Measurements from ENCODE around the gene OR10H5. TPM values are rescaled to one million over a fixed set of nuclear protein-coding genes. Genes with fewer than 3 reads are reported as not detected.
"Not testable (repeated sequence)": the region's sequence is repeated elsewhere in the genome, so short reads cannot be mapped to it uniquely, and the experiment has no call there.

Gene OR10H5, protein sequence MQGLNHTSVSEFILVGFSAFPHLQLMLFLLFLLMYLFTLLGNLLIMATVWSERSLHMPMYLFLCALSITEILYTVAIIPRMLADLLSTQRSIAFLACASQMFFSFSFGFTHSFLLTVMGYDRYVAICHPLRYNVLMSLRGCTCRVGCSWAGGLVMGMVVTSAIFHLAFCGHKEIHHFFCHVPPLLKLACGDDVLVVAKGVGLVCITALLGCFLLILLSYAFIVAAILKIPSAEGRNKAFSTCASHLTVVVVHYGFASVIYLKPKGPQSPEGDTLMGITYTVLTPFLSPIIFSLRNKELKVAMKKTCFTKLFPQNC
- polyA plus RNA-seq (2012; ENCODE audit: missing spikeins), result not detected

DNA sequence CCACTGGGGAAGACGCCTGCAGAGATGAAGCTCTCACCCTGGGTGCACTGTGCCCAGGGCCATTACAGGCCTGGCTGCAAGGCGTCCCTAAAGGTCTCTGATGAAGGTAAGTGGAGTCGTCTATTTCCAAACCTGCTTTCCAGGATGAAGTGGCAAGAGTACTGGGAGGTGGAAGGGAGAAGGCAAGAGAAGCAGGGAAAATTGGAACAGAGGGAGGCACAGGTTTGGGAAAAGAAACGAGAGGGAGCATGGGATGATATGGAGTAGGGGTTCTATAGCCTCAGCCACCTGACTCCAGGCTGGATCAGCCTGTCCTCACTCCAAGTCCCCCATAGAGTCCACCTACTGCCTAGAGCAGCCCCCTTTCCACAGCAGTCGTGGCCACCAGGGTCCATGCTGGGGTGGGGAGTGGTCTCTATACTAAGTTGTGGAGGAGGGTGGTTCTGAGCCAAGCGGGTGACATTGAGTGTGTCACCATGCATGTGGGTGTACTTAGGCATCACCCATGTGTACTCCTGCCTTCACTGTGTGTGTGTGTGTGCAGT lies at the start of gene OR10H5:
Gene OR10H5, plus strand, starts transcription at position 51 of the 545 bp plus-strand sequence. CDS start 6,388 bp downstream, outside the sequence.
- DNase-seq (ENCODE audit: insufficient read length), result no peak
- TF ChIP-seq POLR2A (IDR thresholded peaks at IDR 0.05; ENCODE audit: low read depth, low read length) (no peak), POLR2AphosphoS5 (IDR thresholded peaks at IDR 0.05; ENCODE audit: low read depth, low read length) (no peak), TAF1 (IDR thresholded peaks at IDR 0.05; ENCODE audit: borderline replicate concordance, low read depth, low read length) (no peak)
- no peak for FAIRE-seq

DNA sequence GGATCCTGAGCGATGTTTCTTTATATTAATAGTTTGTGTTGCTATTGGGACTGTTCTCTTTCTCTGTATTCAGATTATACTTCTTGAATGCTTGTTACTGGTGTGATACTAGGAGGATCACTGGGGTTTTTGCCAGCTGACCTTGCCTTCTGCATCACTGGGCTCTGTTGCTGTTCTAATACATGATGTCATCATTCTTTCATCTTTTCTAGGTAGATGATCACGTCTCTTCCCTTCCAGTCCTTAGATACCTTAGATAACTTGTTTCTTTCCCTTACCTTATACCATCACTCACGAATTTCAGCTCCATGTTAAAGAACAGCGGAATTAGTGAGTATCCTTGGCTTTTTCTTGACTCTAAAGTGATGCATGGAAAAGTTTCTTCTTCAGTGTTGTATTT lies 49.7 kb upstream of the OR10H5 start, which contains the start of gene OR10H3:
Gene OR10H3, plus strand, starts transcription at position 264 of the 400 bp plus-strand sequence. CDS start 3,408 bp downstream, outside the sequence.
- no peak for TF ChIP-seq POLR2A (IDR thresholded peaks at IDR 0.05; ENCODE audit: low read depth, low read length)
- TF ChIP-seq POLR2AphosphoS5 (IDR thresholded peaks at IDR 0.05; ENCODE audit: low read depth, low read length), result no peak
- no peak for TF ChIP-seq TAF1 (IDR thresholded peaks at IDR 0.05; ENCODE audit: borderline replicate concordance, low read depth, low read length)
- DNase-seq (ENCODE audit: insufficient read length), result no peak
- no peak for FAIRE-seq

DNA sequence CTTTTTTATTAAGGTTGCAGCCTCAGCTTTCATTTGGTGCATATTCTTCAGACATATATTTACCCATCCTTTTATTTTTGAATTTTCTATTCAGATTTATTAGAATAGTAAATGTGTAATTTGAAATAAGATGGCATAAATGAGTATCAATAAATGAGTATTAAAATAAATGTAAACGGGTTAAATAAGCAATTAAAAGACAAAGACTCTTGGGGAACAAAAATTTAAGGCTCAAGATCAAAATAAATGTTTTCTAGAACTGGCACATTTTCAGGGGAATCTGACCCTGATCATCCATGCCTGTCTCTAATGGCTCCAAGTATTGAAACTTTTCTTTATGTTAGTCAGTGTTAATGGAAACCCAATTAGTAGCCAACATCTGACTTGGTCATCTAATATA lies 46.7 kb upstream of the OR10H5 start:
- TF ChIP-seq TAF1 (IDR thresholded peaks at IDR 0.05; ENCODE audit: borderline replicate concordance, low read depth, low read length), result no peak
- TF ChIP-seq POLR2AphosphoS5 (IDR thresholded peaks at IDR 0.05; ENCODE audit: low read depth, low read length), result no peak
- TF ChIP-seq POLR2A (IDR thresholded peaks at IDR 0.05; ENCODE audit: low read depth, low read length), result no peak
- DNase-seq (ENCODE audit: insufficient read length) (no peak), FAIRE-seq (no peak)

DNA sequence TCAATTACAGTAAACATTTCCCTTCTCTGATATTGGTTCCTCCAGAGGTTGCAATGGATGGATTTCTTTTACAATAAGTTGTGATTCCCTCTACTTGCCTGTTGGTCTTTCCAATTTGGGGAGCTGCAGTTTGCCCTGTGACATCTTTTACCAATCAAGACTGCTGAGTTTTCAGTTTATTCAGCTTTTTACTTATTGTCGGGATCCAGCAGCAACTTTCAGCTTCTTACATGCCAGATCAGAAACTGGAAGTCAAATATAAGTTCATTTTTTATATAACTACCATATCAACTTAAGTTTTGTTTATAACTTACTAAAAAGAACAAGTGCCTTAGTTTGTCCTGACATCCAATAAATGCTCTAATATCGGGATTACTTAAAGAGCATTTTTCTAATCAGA lies 39.2 kb upstream of the OR10H5 start:
- no peak for TF ChIP-seq POLR2AphosphoS5 (IDR thresholded peaks at IDR 0.05; ENCODE audit: low read depth, low read length)
- no peak for TF ChIP-seq TAF1 (IDR thresholded peaks at IDR 0.05; ENCODE audit: borderline replicate concordance, low read depth, low read length)
- no peak for TF ChIP-seq POLR2A (IDR thresholded peaks at IDR 0.05; ENCODE audit: low read depth, low read length)
- DNase-seq (ENCODE audit: insufficient read length) (no peak), FAIRE-seq (no peak)

DNA sequence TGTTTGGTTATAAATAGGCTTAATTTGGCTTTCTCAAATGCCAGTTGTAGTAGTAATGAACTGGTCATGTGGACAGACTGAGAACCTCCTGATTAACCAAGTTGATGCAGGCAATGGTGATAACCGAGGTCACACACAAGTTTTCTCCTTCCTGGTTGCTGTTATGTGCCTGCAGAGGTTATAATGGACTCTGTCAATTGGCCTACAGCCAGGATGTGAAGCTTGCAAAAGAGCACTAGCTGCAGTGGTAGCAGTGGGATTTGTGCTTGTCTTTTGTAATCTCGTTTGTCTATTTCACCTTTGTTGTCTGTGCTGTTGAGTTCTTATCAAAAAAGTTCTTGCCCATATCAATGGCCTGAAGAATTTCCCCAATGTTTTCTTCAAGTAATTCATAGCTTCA lies 29.1 kb upstream of the OR10H5 start:
- TF ChIP-seq TAF1 (IDR thresholded peaks at IDR 0.05; ENCODE audit: borderline replicate concordance, low read depth, low read length) (no peak), POLR2A (IDR thresholded peaks at IDR 0.05; ENCODE audit: low read depth, low read length) (no peak), POLR2AphosphoS5 (IDR thresholded peaks at IDR 0.05; ENCODE audit: low read depth, low read length) (no peak)
- no peak for DNase-seq (ENCODE audit: insufficient read length)
- no peak for FAIRE-seq

DNA sequence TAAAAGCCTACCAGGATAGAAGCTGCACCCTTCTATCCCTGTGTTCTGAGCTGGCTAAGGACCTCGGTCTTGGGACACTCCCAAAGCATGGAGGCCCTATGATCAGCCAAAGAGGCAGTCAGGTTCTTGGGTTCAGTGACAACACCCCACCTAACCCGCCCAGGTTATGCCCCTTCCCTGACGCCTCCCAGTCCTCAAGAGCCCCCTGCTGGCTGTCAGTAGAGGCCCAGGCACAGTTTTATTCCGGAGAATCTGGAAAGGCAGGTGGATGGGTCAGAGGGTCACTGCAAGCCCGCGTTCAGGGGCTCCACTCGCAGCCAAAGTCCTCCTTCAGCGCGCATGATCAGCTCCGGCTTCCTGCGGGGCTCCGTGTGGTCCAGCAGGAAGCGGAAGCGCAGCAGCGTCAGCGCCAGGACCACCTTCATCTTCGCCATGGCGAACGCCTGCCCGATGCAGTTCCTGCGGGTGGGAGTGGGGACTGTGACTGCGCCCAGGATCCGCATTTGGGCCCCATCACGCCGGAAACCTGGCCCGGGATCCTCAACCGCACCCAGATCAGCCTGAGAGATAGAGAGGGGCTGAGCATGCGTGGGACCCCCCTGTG lies 27.4 kb upstream of the OR10H5 start:
- no peak for TF ChIP-seq POLR2AphosphoS5 (IDR thresholded peaks at IDR 0.05; ENCODE audit: low read depth, low read length)
- TF ChIP-seq POLR2A (IDR thresholded peaks at IDR 0.05; ENCODE audit: low read depth, low read length), result no peak
- DNase-seq (ENCODE audit: insufficient read length) (no peak), FAIRE-seq (no peak)

DNA sequence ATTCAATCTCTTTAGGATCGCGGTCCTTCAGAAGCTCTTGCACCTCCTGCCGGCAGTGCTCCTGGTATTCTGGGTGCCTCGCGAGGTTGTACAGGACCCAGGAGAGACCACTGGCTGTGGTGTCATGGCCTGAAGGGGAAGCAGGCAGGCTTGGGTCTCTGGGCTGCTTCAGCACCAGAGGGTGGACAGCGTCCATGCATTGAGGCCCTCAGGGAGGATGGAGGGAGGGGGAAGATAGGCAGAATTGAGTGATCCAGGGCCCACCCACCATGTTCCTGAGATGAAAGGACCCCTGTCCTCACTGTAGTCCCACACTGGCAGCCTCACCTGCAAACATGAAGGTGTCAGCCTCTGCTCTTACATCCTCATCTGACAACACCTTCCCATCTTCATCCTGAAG lies 17.9 kb upstream of the OR10H5 start:
- TF ChIP-seq POLR2A (IDR thresholded peaks at IDR 0.05; ENCODE audit: low read depth, low read length), result no peak
- no peak for TF ChIP-seq POLR2AphosphoS5 (IDR thresholded peaks at IDR 0.05; ENCODE audit: low read depth, low read length)
- TF ChIP-seq TAF1 (IDR thresholded peaks at IDR 0.05; ENCODE audit: borderline replicate concordance, low read depth, low read length), result no peak
- FAIRE-seq (no peak), DNase-seq (ENCODE audit: insufficient read length) (no peak)

DNA sequence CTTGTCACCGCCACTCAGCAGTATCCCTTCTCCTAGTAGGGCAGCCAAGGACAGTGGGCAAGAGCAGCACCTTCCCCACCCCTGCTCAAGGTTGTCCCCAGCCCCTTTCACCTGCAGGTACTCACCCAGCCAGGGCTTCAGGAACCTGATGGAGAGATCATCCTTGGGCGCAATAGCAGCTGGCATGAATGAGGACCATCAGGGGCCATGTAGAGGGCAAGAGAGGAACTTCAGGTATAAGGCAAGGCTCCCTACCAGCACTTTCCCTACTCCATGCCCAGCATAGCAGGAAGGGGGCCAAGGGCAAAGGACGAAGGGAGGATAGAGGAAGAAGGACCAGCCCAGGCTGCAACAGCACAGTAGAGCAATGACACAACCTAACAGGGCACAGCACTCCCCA lies 13.3 kb upstream of the OR10H5 start:
- FAIRE-seq; DNase-seq (ENCODE audit: insufficient read length): not testable (repeated sequence)

DNA sequence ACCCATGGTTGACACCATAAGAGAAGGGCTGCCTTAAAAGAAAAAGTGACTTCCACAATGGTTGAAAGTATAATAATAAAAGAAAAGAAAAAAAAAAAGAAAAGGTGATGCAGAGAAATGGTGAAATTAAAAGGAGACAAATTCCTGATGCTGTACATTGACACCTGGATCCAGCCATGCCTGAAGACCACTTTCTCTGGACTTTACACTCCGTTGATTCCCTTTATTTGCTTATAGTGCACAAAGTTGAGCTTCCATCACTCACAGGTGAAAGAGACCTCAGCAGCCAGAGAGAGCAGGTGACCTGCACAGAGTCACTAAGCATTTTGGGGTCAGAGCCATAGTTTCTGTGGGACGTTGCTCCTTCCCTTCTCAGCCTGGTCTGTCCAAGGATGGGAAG lies 12.2 kb upstream of the OR10H5 start:
- DNase-seq (ENCODE audit: insufficient read length) (no peak), FAIRE-seq (no peak)
- TF ChIP-seq POLR2A (IDR thresholded peaks at IDR 0.05; ENCODE audit: low read depth, low read length), result no peak
- no peak for TF ChIP-seq TAF1 (IDR thresholded peaks at IDR 0.05; ENCODE audit: borderline replicate concordance, low read depth, low read length)
- no peak for TF ChIP-seq POLR2AphosphoS5 (IDR thresholded peaks at IDR 0.05; ENCODE audit: low read depth, low read length)

DNA sequence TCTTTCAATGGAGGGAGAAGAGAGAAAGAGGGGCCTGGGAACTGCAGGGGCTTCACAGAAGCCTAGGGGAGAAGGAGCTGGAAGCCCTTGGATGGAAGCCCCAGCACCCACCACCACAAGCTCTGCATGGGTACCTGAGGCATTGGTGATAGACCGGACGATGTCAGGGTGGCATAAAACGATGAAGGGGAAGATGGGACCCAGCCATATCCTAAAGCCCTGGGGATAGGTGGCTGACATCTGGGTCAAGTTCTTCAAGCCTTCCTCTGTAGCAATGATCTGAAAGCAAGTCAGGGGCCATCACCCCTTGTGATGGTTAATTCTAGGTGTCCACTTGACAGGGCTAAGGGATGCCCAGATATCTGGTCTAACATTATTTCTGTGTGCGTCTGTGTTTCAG lies 11.2 kb upstream of the OR10H5 start:
- FAIRE-seq (no peak), DNase-seq (ENCODE audit: insufficient read length) (no peak)
- TF ChIP-seq POLR2A (IDR thresholded peaks at IDR 0.05; ENCODE audit: low read depth, low read length) (no peak), POLR2AphosphoS5 (IDR thresholded peaks at IDR 0.05; ENCODE audit: low read depth, low read length) (no peak), TAF1 (IDR thresholded peaks at IDR 0.05; ENCODE audit: borderline replicate concordance, low read depth, low read length) (no peak)

DNA sequence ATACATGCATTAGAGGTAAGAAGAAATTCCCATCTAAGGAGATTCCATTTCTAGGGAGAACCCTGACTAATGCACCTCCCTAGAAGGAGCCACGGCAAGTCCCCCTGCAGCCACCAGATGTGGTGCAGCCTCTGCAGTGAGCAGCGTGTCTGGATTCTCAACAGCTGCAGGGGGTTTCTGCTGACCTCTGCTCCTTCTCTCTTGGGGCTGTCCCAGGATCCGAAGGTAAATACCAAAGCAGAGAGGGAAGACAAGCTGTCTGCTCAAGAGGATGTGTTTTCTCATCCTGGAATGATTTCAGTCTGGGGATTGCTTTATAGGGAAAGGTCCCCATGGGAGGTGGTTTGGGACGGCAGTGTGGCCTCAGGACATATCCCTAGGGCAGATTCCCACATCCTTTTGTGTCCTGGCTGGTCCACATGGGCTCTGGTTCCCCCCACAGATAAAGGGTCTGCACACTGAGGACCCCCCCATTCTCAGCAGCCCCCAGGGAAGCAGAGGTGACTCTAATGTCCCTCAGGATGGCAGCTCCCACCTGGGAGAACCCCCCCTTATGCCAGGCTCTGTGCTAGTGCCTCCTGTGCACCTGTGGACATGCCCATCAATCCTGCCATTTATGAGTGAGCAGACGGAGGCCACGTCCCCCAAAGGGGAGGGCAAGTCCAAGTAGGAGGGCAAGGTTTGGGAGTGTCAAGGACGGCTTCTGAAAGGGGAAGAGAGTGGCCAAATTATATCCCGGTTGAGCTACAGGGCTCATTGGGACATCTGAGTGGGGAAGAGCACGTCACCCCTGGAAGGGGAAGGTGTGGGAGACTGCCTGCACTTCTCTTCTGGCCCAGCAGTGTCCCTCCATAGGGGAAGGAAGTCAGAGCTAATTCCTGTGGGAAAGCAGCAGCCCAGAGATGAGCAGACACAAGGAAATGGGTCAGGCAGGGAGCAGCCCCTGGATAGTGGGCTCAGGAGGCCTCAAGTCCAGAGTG lies 10.2 kb upstream of the OR10H5 start:
- DNase-seq (ENCODE audit: insufficient read length) (no peak), FAIRE-seq (no peak)
- TF ChIP-seq POLR2A (IDR thresholded peaks at IDR 0.05; ENCODE audit: low read depth, low read length), result no peak
- no peak for TF ChIP-seq TAF1 (IDR thresholded peaks at IDR 0.05; ENCODE audit: borderline replicate concordance, low read depth, low read length)
- TF ChIP-seq POLR2AphosphoS5 (IDR thresholded peaks at IDR 0.05; ENCODE audit: low read depth, low read length), result no peak
